Thymus (tissue), 11 donors: ENCODE results near the gene EML6. TPM values are rescaled to one million over a fixed set of nuclear protein-coding genes. Genes with fewer than 3 reads are reported as not detected.
A peak's percentile ranks its signal among the peaks of the same experiment; 100 is the strongest.

Source experiments
- DNase-seq, 9 donors: peaks; one replicate each; pipeline ENCODE4 v3.0.0-alpha.2; 2013; ENCODE audit warnings: low spot score in 9 of 9, low read depth in 6 of 9, missing footprints in 1 of 9
- H3K27ac ChIP-seq, 2 donors: one replicate each; pipeline ENCODE4 v1.5.1; 2013; ENCODE audit warnings: control low read depth in 1 of 2, low read depth in 1 of 2, low read length in 1 of 2, mild to moderate bottlenecking in 1 of 2, moderate library complexity in 1 of 2
- H3K27me3 ChIP-seq, 2 donors: one replicate each; pipeline ENCODE4 v1.5.1; 2013; ENCODE audit warnings: low read length in 1 of 2; ENCODE audit not compliant: control insufficient read depth in 2 of 2, insufficient read depth in 1 of 2
- H3K36me3 ChIP-seq, 2 donors: one replicate each; pipeline ENCODE4 v1.5.1; 2013; ENCODE audit warnings: low read length in 1 of 2, mild to moderate bottlenecking in 1 of 2, moderate library complexity in 1 of 2; ENCODE audit not compliant: control insufficient read depth in 2 of 2, insufficient read depth in 2 of 2
- H3K4me1 ChIP-seq, 2 donors: one replicate each; pipeline ENCODE4 v1.5.1; 2013; ENCODE audit warnings: low read length in 2 of 2; ENCODE audit not compliant: control insufficient read depth in 2 of 2, insufficient read depth in 2 of 2
- H3K4me3 ChIP-seq, 2 donors: one replicate each; pipeline ENCODE4 v1.5.1; 2013; ENCODE audit warnings: low read length in 2 of 2, control low read depth in 1 of 2, mild to moderate bottlenecking in 1 of 2
- H3K9me3 ChIP-seq, 2 donors: one replicate each; pipeline ENCODE4 v1.5.1; 2013; ENCODE audit warnings: low read length in 1 of 2, mild to moderate bottlenecking in 1 of 2; ENCODE audit not compliant: control insufficient read depth in 2 of 2, insufficient read depth in 1 of 2
- WGBS: extraction: QIAGEN DNeasy Blood & Tissue Kit; methylation state at CpG from one replicate; pipeline ENCODE4 v1.1.7; 2013; 5-methylcytosine and 5-hydroxymethylcytosine counted together
- polyA plus RNA-seq: library from polyadenylated mRNA; stranded (reverse); fragments of 200-250 nt; gene quantifications from one replicate; pipeline ENCODE4 v1.2.3, GENCODE V29; 2013
- total RNA-seq: library from RNA; stranded (reverse); fragments of 120-200 nt; gene quantifications from one replicate; pipeline ENCODE4 v1.2.4, GENCODE V29; 2013
- donor health status: healthy.

Gene EML6
- total and polyA plus RNA-seq, 2 donors: 1.2 to 3.4 TPM

DNA sequence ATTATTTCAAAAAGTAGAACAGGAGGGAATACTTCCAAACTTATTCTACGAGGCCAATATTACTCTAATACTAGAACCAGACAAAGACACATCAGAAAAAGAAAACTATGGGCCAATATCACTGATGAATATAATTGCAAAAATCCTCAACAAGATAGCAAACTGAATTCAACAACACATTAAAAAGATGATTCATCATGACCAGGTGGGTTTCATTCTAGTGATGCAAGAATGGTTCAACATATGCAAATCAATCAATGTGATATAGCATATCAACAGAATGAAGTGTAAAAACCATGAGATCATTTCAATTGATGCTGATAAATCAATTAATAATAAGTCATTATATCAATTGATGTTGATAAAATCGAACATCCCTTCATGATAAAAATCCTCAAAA lies 22.4 kb upstream of the EML6 start:
- Histone ChIP-seq H3K4me3 (no peak overlapping the region), H3K27me3 (no peaks in the 10 kb centered on the region), H3K4me1 (no peaks in the 10 kb centered on the region), H3K9me3 (no peaks in the 10 kb centered on the region), H3K27ac (no peak overlapping the region), H3K36me3 (no peaks in the 10 kb centered on the region)
- WGBS: 97% methylated on average over 2 of the region's 2 CpGs
- no peak for DNase-seq

- WGBS: 98% methylated on average over 1 of the region's 1 CpG
- H3K27ac ChIP-seq: no peak overlapping the region
- H3K4me3 ChIP-seq: no peak overlapping the region
Measured at GRCh38 chr2:54704238-54704637, 19.2 kb upstream of the EML6 start.

GRCh38 chr2:54704688-54705605 lies 18.5 kb upstream of the EML6 start:
- peak in 6 of 9 donors; percentile 50 to 82 (median 58) for DNase-seq
- no peaks in the 10 kb centered on the region for H3K9me3 ChIP-seq
- WGBS: 15% methylated on average over 3 of the region's 3 CpGs

More at GRCh38 chr2:54704238-54704637, 19.2 kb upstream of the EML6 start:
- Histone ChIP-seq H3K4me1 (peaks cover 0 to 8% of the 10 kb centered on the region in 2 donors), H3K9me3 (no peaks in the 10 kb centered on the region), H3K36me3 (no peaks in the 10 kb centered on the region), H3K27me3 (peaks cover 6 to 14% of the 10 kb centered on the region in 2 donors)
- DNase-seq: no peak

DNA sequence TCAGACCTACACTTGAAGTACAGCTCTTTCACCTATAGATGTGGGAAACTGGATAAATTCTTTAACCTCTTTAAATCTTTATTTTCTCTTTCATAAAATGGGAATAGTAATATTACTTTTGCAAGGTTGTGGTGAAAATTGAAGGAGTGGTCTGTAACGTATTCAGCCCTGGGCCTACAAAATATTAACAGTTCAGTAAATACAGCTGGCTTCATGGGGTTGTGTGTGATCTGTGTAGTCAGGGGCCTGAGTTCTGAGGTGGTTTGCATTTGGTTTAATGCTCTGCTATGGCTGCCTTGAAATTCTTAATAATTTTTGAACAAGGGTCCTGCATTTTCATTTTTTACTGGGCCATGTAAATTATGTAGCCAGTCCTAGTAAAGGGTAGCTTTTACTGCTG lies 16.8 kb upstream of the EML6 start:
- Histone ChIP-seq H3K4me3 (no peak overlapping the region), H3K27ac (no peak overlapping the region), H3K9me3 (no peaks in the 10 kb centered on the region), H3K27me3 (peaks cover 10 to 27% of the 10 kb centered on the region in 2 donors), H3K36me3 (no peaks in the 10 kb centered on the region), H3K4me1 (peaks cover 0 to 14% of the 10 kb centered on the region in 2 donors)
- WGBS: 99% methylated on average over 1 of the region's 1 CpG
- DNase-seq: no peak

More at GRCh38 chr2:54704688-54705605, 18.5 kb upstream of the EML6 start:
- peaks cover 0 to 14% of the 10 kb centered on the region in 2 donors for H3K4me1 ChIP-seq
- no peak overlapping the region for H3K4me3 ChIP-seq
- H3K27ac ChIP-seq: no peak overlapping the region
- no peaks in the 10 kb centered on the region for H3K36me3 ChIP-seq
- H3K27me3 ChIP-seq: peaks cover 9 to 21% of the 10 kb centered on the region in 2 donors

DNA sequence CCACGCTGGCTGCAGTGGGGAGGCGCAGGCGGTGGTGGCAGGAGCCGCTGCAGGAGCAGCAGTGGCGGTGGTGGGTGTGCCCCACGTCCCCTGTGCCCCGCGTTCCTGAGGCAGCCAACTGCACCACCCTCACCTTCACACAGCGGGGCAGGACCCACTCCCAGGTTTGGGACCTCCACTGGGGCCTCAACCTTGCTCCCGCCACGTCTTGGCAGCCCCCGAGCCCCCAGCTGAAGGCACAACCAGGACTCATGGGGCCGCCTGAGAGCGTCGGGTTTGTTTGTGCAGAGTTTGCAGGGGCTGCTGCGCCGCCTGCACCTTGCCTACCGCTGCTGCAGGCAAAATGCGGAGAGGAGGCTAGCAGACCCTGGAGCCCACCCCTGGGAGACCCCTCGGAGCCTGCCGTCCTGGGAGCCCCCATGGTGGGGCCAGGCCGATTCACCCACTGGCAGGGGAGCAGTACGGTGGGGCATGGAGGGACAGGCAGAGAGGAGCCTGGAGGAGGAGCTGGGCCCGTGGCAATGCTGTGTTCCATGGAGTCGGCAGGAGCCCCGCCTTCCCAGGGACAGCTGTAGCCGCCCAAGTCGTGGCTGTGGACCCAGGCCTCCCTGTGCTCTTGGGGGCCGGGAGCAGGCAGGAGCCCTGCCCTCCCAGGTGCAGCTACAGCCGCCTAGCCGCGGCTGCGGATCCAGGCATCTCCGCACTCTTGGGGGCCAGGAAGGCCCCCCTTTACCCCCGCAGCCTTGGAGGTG lies 14.7 kb upstream of the EML6 start:
- peak in 4 of 9 donors; percentile 18 to 60 (median 35) for DNase-seq

GRCh38 chr2:54709336-54709809 lies 14.1 kb upstream of the EML6 start:
- Histone ChIP-seq H3K9me3 (no peaks in the 10 kb centered on the region), H3K27ac (no peak overlapping the region), H3K4me3 (peak overlapping the region; percentile 36 to 46), H3K4me1 (peaks cover 0 to 14% of the 10 kb centered on the region in 2 donors), H3K27me3 (peaks cover 10 to 27% of the 10 kb centered on the region in 2 donors), H3K36me3 (no peaks in the 10 kb centered on the region)
- 31% methylated on average over 18 of the region's 18 CpGs for WGBS
- DNase-seq: peak in 2 of 9 donors; percentile 26 to 39

More for the DNA sequence above, 14.7 kb upstream of the EML6 start:
- Histone ChIP-seq H3K9me3 (no peaks in the 10 kb centered on the region), H3K27me3 (peaks cover 10 to 27% of the 10 kb centered on the region in 2 donors), H3K4me1 (peaks cover 0 to 14% of the 10 kb centered on the region in 2 donors), H3K4me3 (peak overlapping the region; percentile 36 to 46), H3K36me3 (no peaks in the 10 kb centered on the region), H3K27ac (no peak overlapping the region)
- 11% methylated on average over 35 of the region's 35 CpGs for WGBS

GRCh38 chr2:54710216-54710615 lies 13.2 kb upstream of the EML6 start:
- Histone ChIP-seq H3K9me3 (no peaks in the 10 kb centered on the region), H3K36me3 (no peaks in the 10 kb centered on the region), H3K27me3 (peaks cover 10 to 27% of the 10 kb centered on the region in 2 donors), H3K27ac (no peak overlapping the region), H3K4me1 (peaks cover 0 to 14% of the 10 kb centered on the region in 2 donors), H3K4me3 (no peak overlapping the region)
- WGBS: 88% methylated on average over 10 of the region's 10 CpGs
- DNase-seq: no peak

- peaks cover 0 to 14% of the 10 kb centered on the region in 2 donors for H3K4me1 ChIP-seq
- WGBS: 97% methylated on average over 6 of the region's 6 CpGs
- DNase-seq: no peak
- H3K27ac ChIP-seq: no peak overlapping the region
- H3K9me3 ChIP-seq: no peaks in the 10 kb centered on the region
- peaks cover 10 to 25% of the 10 kb centered on the region in 2 donors for H3K27me3 ChIP-seq
- H3K36me3 ChIP-seq: no peaks in the 10 kb centered on the region
- H3K4me3 ChIP-seq: no peak overlapping the region
Measured at GRCh38 chr2:54712516-54712915, 10.9 kb upstream of the EML6 start.
